ENCODE data around the gene ZMYM4.

DNA sequence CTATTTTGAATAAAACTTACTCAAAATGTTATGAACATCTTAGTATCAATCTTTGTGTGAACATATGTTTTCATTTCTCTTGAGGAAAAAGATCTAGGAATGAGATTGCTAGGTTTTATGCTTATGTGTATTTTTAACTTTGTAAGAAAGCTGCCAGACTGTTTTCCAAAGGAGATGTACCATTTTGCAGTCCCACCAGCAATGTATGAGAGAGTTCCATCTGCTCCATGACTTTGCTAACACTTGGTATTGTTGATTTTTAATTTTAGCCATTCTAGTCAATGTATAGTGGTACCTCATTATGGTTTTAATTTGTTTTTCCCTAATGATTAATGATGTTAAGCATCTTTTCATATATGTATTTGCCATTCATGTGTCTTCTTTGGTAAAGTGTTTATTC lies 132.5 kb downstream of the ZMYM4 start:
- TF ChIP-seq ZNF274 (IDR thresholded peaks at IDR 0.05; ENCODE audit: low read depth, low read length), result no peak
- TF ChIP-seq SUZ12 (IDR thresholded peaks at IDR 0.05; ENCODE audit: extremely low read depth, insufficient read depth, insufficient read length), result no peak
